Panc1 (cell line): Measurements from ENCODE around the gene THUMPD1. TPM values are rescaled to one million over a fixed set of nuclear protein-coding genes. Genes with fewer than 3 reads are reported as not detected.
"Not testable (repeated sequence)": the region's sequence is repeated elsewhere in the genome, so short reads cannot be mapped to it uniquely, and the experiment has no call there.

Source experiments
- ATAC-seq: fragments of 200-7000 bp; cut with Tn5 transposase; 2 replicates; pipeline ENCODE4 v1.9.1; 2020; ENCODE audit warnings: mild to moderate bottlenecking, moderate library complexity
- BruUV-seq: library from RNA; stranded (reverse); fragments of 400-500 nt; replicated peaks from 2 replicates; lab custom pipeline; 2021; lab: Mats Ljungman, UMichigan
- CTCF ChIA-PET: fragments of 300-600 bp; sonication (Branson Sonifier 250); formaldehyde crosslinking; loops from one replicate; lab custom pipeline; 2022; ENCODE audit warnings: antibody characterized with exemption; lab: Charles Lee
- POLR2A ChIA-PET: fragments of 300-600 bp; sonication (Branson Sonifier 250); formaldehyde crosslinking; loops from one replicate; lab custom pipeline; 2022; ENCODE audit warnings: antibody characterized with exemption; lab: Charles Lee
- DNase-seq: peaks from one replicate; pipeline ENCODE4 v3.0.0-alpha.2; 2010; ENCODE audit warnings: low read depth, low spot score
- H3K27ac ChIP-seq: 2 replicates; pipeline ENCODE4 v1.5.1; 2011; ENCODE audit warnings: mild to moderate bottlenecking, low read length, inconsistent platforms
- H3K27me3 ChIP-seq: fragments of 200-500 bp; sonication (Bioruptor generic); 2 replicates; pipeline ENCODE4 v1.6.0; 2014; ENCODE audit warnings: low read length, inconsistent platforms; ENCODE audit not compliant: control insufficient read depth, insufficient read depth
- H3K36me3 ChIP-seq: fragments of 200-500 bp; sonication (Bioruptor generic); 2 replicates; pipeline ENCODE4 v1.5.1; 2014; ENCODE audit warnings: inconsistent platforms, mild to moderate bottlenecking, low read length, moderate library complexity; ENCODE audit not compliant: control insufficient read depth, insufficient read depth
- H3K4me1 ChIP-seq: 2 replicates; pipeline ENCODE4 v1.5.1; 2011; ENCODE audit warnings: inconsistent platforms, mild to moderate bottlenecking, low read length, moderate library complexity; ENCODE audit not compliant: control insufficient read depth, insufficient read depth
- H3K4me3 ChIP-seq, 2 experiments: 2 replicates each; pipeline ENCODE4 v1.5.1; 2011 to 2012; ENCODE audit warnings: low read depth in 2 of 2, low read length in 2 of 2, mild to moderate bottlenecking in 2 of 2, inconsistent platforms in 1 of 2, moderate library complexity in 1 of 2
- H3K9me3 ChIP-seq: fragments of 200-500 bp; sonication (Bioruptor generic); 2 replicates; pipeline ENCODE4 v1.5.1; 2014; ENCODE audit warnings: low read depth, mild to moderate bottlenecking, inconsistent platforms, low read length, moderate library complexity; ENCODE audit not compliant: control insufficient read depth, insufficient read depth
- CTCF ChIP-seq: fragments of 450-650 bp; IDR thresholded peaks from 2 replicates; pipeline ENCODE4 v1.5.1; 2017; ENCODE audit warnings: mild to moderate bottlenecking
- POLR2AphosphoS5 ChIP-seq: IDR thresholded peaks from 2 replicates; pipeline ENCODE4 v1.6.1; 2012; ENCODE audit warnings: mild to moderate bottlenecking, low read depth, low read length, moderate library complexity
- REST ChIP-seq, 2 experiments: IDR thresholded peaks; 2 replicates each; pipeline ENCODE4 v1.6.1; 2011 to 2012; ENCODE audit warnings: low read depth in 2 of 2, control low read depth in 1 of 2, low read length in 1 of 2, mild to moderate bottlenecking in 1 of 2, moderate library complexity in 1 of 2; ENCODE audit not compliant: insufficient read depth in 1 of 2
- SIN3A ChIP-seq: IDR thresholded peaks from 2 replicates; pipeline ENCODE4 v1.6.1; 2012; ENCODE audit warnings: low read depth, mild to moderate bottlenecking, low read length, moderate library complexity, borderline replicate concordance; ENCODE audit not compliant: insufficient read depth
- TCF7L2 ChIP-seq: IDR thresholded peaks from 2 replicates; pipeline ENCODE4 v1.6.1; 2011; ENCODE audit warnings: mild to moderate bottlenecking, low read depth, low read length, inconsistent platforms
- in situ Hi-C: cut with HindIII; loops from 2 replicates; pipeline ENCODE4 v1.10.0; 2016; ENCODE audit warnings: low sequenced_read_pairs, low pct_unique_long_range_greater_than_20kb
- intact Hi-C: fragments of 100-400 bp; cut with micrococcal nuclease; formaldehyde crosslinking; loops from one replicate; pipeline ENCODE4 v1.10.0; 2022; ENCODE audit not compliant: unreplicated experiment
- total RNA-seq: library from RNA; stranded (reverse); gene quantifications from one replicate; pipeline ENCODE4 v1.2.1, GENCODE V29; 2021; ENCODE audit not compliant: unreplicated experiment

The THUMPD1 gene
- total RNA-seq, 1 experiment from 2014 or later: 36.2 TPM

- Histone ChIP-seq H3K36me3 (no peaks in the 10 kb centered on the region), H3K4me3 (no peak overlapping the region), H3K27me3 (peaks cover 3% of the 10 kb centered on the region; the same call in 1 of the 2 replicates), H3K4me1 (no peaks in the 10 kb centered on the region), H3K27ac (no peak overlapping the region), H3K9me3 (no peaks in the 10 kb centered on the region)
- no peak for TF ChIP-seq POLR2AphosphoS5
- no peak for TF ChIP-seq CTCF
- TF ChIP-seq REST (IDR thresholded peaks at IDR 0.05; ENCODE audit: insufficient read depth in 1 of 2, low read depth in 2 of 2, low read length in 1 of 2): no peak
- no peak for TF ChIP-seq SIN3A
- no peak for TF ChIP-seq TCF7L2
- intact Hi-C loops (no loop called here), in situ Hi-C loops (no loop called here)
- CTCF ChIA-PET: no interaction called here
- no TSS peak for BruUV-seq
- no peak for ATAC-seq
- no peak for DNase-seq
- POLR2A ChIA-PET: interaction anchor here (0.6 kb wide), 1 partner anchor 1674 kb away, joined by 3 read pairs; no protein-coding TSS in a partner anchor
Observed at GRCh38 chr16:20704281-20704680, 37.3 kb downstream of the THUMPD1 start.

- H3K36me3 ChIP-seq, CTCF ChIA-PET, H3K4me3 ChIP-seq, ATAC-seq, H3K27ac ChIP-seq, H3K27me3 ChIP-seq, H3K4me1 ChIP-seq, intact Hi-C loops, POLR2A ChIA-PET, DNase-seq, in situ Hi-C loops, H3K9me3 ChIP-seq, BruUV-seq: not testable (repeated sequence)
Observed at GRCh38 chr16:20701692-20702091, 39.9 kb downstream of the THUMPD1 start.

- intact Hi-C loops: no loop called here
- no peak for ATAC-seq
- TF ChIP-seq TCF7L2 (no peak), POLR2AphosphoS5 (no peak), CTCF (no peak), SIN3A (no peak), REST (IDR thresholded peaks at IDR 0.05; ENCODE audit: insufficient read depth in 1 of 2, low read depth in 2 of 2, low read length in 1 of 2) (no peak)
- CTCF ChIA-PET: no interaction called here
- H3K4me3 ChIP-seq: no peak overlapping the region
- BruUV-seq: no TSS peak
- POLR2A ChIA-PET: no interaction called here
- H3K27ac ChIP-seq: no peak overlapping the region
- DNase-seq: no peak
- in situ Hi-C loops: no loop called here
- peaks cover 8% of the 10 kb centered on the region for H3K27me3 ChIP-seq
- no peaks in the 10 kb centered on the region for H3K36me3 ChIP-seq
- H3K9me3 ChIP-seq: no peaks in the 10 kb centered on the region
- no peaks in the 10 kb centered on the region for H3K4me1 ChIP-seq
Observed at GRCh38 chr16:20696618-20697017, 45.0 kb downstream of the THUMPD1 start.
